ENCODE data around the gene MOB3A.

Gene MOB3A

DNA sequence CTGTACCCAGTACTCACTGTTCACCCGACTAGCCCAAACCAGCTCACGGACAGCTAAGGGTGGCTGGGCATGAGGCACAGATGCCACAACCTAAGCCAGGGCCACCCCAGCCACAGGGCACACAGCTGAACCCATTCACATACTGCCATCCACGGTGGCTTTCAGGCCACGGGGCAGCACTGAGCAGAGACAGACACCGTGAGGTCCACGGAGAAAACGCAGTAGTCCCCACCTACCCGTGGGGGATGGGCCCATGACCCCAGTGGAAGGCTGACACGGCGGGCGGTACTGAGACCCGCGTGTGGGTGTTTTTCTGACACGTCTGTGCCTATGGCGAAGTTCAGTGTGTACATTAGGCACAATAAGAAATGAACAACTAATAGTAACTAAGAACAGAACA, 26.1 kb upstream of the MOB3A start:
- no peak for ATAC-seq

DNA sequence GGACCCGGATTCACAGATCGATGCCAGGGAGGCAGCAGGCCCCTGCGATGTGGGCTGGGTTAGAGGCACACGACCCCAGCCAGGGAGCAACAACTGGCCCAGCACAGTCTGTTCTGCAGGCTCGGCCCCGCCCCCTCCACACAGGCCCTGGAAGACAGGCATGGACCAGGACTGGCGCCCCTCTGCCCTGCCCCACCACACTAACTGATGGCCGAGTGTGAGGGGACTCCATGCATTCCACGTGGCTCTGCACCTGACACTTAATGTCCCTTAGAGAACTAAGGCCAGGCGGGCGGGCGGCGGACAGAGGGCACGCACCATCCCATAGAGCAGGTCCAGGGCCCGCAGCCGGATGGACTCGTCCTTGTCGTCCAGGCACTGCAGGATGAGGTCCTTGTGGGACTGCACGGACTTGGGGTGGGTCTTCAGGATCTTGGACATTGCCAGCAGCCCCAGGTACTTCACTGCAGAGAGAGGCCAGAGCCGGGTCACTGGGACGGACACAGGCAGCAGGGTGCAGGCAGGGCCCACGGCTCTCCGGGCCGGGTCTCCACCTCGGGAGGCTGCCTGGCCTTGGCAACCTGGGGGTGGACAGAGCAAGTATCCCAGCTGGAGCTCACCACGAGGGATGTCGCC, 25.4 kb upstream of the MOB3A start:
- no peak for ATAC-seq
- TF ChIP-seq, protein P1, sequence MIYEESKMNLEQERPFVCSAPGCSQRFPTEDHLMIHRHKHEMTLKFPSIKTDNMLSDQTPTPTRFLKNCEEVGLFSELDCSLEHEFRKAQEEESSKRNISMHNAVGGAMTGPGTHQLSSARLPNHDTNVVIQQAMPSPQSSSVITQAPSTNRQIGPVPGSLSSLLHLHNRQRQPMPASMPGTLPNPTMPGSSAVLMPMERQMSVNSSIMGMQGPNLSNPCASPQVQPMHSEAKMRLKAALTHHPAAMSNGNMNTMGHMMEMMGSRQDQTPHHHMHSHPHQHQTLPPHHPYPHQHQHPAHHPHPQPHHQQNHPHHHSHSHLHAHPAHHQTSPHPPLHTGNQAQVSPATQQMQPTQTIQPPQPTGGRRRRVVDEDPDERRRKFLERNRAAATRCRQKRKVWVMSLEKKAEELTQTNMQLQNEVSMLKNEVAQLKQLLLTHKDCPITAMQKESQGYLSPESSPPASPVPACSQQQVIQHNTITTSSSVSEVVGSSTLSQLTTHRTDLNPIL (CRISPR knock-in tag; IDR thresholded peaks at IDR 0.05; ENCODE audit: low read depth) = no peak
- no peak for TF ChIP-seq ZNF565 (CRISPR knock-in tag; conservative IDR thresholded peaks at IDR 0.05; ENCODE audit: low read depth)
- TF ChIP-seq ZNF70 (CRISPR knock-in tag; IDR thresholded peaks at IDR 0.05) = no peak
- no peak for TF ChIP-seq ISL1 (CRISPR knock-in tag; IDR thresholded peaks at IDR 0.05)
- TF ChIP-seq, protein P2, sequence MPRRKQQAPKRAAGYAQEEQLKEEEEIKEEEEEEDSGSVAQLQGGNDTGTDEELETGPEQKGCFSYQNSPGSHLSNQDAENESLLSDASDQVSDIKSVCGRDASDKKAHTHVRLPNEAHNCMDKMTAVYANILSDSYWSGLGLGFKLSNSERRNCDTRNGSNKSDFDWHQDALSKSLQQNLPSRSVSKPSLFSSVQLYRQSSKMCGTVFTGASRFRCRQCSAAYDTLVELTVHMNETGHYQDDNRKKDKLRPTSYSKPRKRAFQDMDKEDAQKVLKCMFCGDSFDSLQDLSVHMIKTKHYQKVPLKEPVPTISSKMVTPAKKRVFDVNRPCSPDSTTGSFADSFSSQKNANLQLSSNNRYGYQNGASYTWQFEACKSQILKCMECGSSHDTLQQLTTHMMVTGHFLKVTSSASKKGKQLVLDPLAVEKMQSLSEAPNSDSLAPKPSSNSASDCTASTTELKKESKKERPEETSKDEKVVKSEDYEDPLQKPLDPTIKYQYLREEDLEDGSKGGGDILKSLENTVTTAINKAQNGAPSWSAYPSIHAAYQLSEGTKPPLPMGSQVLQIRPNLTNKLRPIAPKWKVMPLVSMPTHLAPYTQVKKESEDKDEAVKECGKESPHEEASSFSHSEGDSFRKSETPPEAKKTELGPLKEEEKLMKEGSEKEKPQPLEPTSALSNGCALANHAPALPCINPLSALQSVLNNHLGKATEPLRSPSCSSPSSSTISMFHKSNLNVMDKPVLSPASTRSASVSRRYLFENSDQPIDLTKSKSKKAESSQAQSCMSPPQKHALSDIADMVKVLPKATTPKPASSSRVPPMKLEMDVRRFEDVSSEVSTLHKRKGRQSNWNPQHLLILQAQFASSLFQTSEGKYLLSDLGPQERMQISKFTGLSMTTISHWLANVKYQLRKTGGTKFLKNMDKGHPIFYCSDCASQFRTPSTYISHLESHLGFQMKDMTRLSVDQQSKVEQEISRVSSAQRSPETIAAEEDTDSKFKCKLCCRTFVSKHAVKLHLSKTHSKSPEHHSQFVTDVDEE (CRISPR knock-in tag; IDR thresholded peaks at IDR 0.05) = no peak
- TF ChIP-seq, protein P3, sequence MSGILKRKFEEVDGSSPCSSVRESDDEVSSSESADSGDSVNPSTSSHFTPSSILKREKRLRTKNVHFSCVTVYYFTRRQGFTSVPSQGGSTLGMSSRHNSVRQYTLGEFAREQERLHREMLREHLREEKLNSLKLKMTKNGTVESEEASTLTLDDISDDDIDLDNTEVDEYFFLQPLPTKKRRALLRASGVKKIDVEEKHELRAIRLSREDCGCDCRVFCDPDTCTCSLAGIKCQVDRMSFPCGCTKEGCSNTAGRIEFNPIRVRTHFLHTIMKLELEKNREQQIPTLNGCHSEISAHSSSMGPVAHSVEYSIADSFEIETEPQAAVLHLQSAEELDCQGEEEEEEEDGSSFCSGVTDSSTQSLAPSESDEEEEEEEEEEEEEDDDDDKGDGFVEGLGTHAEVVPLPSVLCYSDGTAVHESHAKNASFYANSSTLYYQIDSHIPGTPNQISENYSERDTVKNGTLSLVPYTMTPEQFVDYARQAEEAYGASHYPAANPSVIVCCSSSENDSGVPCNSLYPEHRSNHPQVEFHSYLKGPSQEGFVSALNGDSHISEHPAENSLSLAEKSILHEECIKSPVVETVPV (CRISPR knock-in tag; IDR thresholded peaks at IDR 0.05) = no peak
- no peak for TF ChIP-seq TOX (CRISPR knock-in tag; IDR thresholded peaks at IDR 0.05; ENCODE audit: borderline replicate concordance)
- TF ChIP-seq ESRRG (CRISPR knock-in tag; IDR thresholded peaks at IDR 0.05) = no peak
- TF ChIP-seq TCF4 (CRISPR knock-in tag; IDR thresholded peaks at IDR 0.05; ENCODE audit: borderline replicate concordance) = no peak
- TF ChIP-seq ZFP30 (CRISPR knock-in tag; IDR thresholded peaks at IDR 0.05) = no peak
- no peak for TF ChIP-seq PPARA (CRISPR knock-in tag; IDR thresholded peaks at IDR 0.05; ENCODE audit: borderline replicate concordance)
- no peak for TF ChIP-seq RARB (CRISPR knock-in tag; IDR thresholded peaks at IDR 0.05)
- TF ChIP-seq POU6F1 (CRISPR knock-in tag; IDR thresholded peaks at IDR 0.05; ENCODE audit: borderline replicate concordance, low read depth) = no peak
- TF ChIP-seq BACH2 (CRISPR knock-in tag; IDR thresholded peaks at IDR 0.05; ENCODE audit: borderline replicate concordance) = no peak

More for the DNA sequence above, 26.1 kb upstream of the MOB3A start:
- TF ChIP-seq, protein P1 (CRISPR knock-in tag; IDR thresholded peaks at IDR 0.05; ENCODE audit: low read depth) = no peak
- TF ChIP-seq ZNF8 (CRISPR knock-in tag; IDR thresholded peaks at IDR 0.05) (no peak), ZFP30 (CRISPR knock-in tag; IDR thresholded peaks at IDR 0.05) (no peak), ZC3H10 (CRISPR knock-in tag; IDR thresholded peaks at IDR 0.05) (no peak), ZNF70 (CRISPR knock-in tag; IDR thresholded peaks at IDR 0.05) (no peak), ARNTL (CRISPR knock-in tag; IDR thresholded peaks at IDR 0.05; ENCODE audit: borderline replicate concordance, low read depth) (no peak), ISL1 (CRISPR knock-in tag; IDR thresholded peaks at IDR 0.05) (no peak), TCF4 (CRISPR knock-in tag; IDR thresholded peaks at IDR 0.05; ENCODE audit: borderline replicate concordance) (no peak), GLIS3 (CRISPR knock-in tag; IDR thresholded peaks at IDR 0.05) (no peak), CSDC2 (CRISPR knock-in tag; IDR thresholded peaks at IDR 0.05) (no peak), POU6F1 (CRISPR knock-in tag; IDR thresholded peaks at IDR 0.05; ENCODE audit: borderline replicate concordance, low read depth) (no peak), PPARA (CRISPR knock-in tag; IDR thresholded peaks at IDR 0.05; ENCODE audit: borderline replicate concordance) (no peak), ESRRG (CRISPR knock-in tag; IDR thresholded peaks at IDR 0.05) (no peak)
- TF ChIP-seq, protein P2 (CRISPR knock-in tag; IDR thresholded peaks at IDR 0.05) = no peak
- TF ChIP-seq, protein P3 (CRISPR knock-in tag; IDR thresholded peaks at IDR 0.05) = no peak

Data from SK-N-SH treated with all-trans-retinoic acid at 6 μM for 48 hours (cell line).